HL-60 (cell line): Measurements from ENCODE around the gene PRKD1.

Experiments used
- CTCF ChIP-seq: IDR thresholded peaks from one replicate; pipeline ENCODE4 v1.5.1; 2011; ENCODE audit warnings: low read length, control low read depth, inconsistent platforms; ENCODE audit not compliant: insufficient read depth
- GABPA ChIP-seq: IDR thresholded peaks from 2 replicates; pipeline ENCODE4 v1.6.1; 2012; ENCODE audit warnings: low read depth
- POLR2AphosphoS5 ChIP-seq: IDR thresholded peaks from 2 replicates; pipeline ENCODE4 v1.6.1; 2012; ENCODE audit warnings: low read depth
- REST ChIP-seq: IDR thresholded peaks from 2 replicates; pipeline ENCODE4 v1.6.1; 2012; ENCODE audit warnings: low read depth; ENCODE audit not compliant: insufficient replicate concordance

- TF ChIP-seq POLR2AphosphoS5 (no peak), CTCF (no peak), GABPA (no peak), REST (no peak)
These were observed 178.3 kb downstream of the PRKD1 start for GRCh38 chr14:29749327-29749726.
